GM21619 (cell line): ENCODE data around the gene HERPUD1.
"Not testable (repeated sequence)": the region's sequence is repeated elsewhere in the genome, so short reads cannot be mapped to it uniquely, and the experiment has no call there.

ENCODE experiments used
- ATAC-seq: cut with Tn5 transposase; IDR thresholded peaks from one replicate; pipeline ENCODE4 v1.9.1; 2021; ENCODE audit not compliant: unreplicated experiment

Gene HERPUD1

GRCh38 chr16:56953006-56953405, 21.1 kb downstream of the HERPUD1 start:
- no peak for ATAC-seq

- ATAC-seq, result no peak
Measured at GRCh38 chr16:56956076-56956475, 24.1 kb downstream of the HERPUD1 start.

GRCh38 chr16:56956756-56957155, 24.8 kb downstream of the HERPUD1 start:
- no peak for ATAC-seq

GRCh38 chr16:56960681-56961281, 28.8 kb downstream of the HERPUD1 start:
- ATAC-seq, result no peak

- ATAC-seq, result no peak
Measured at GRCh38 chr16:56961386-56961785, 29.4 kb downstream of the HERPUD1 start.

- ATAC-seq, result no peak
Measured at GRCh38 chr16:56961851-56962281, 29.9 kb downstream of the HERPUD1 start, which contains the start of gene CETP. TSS of gene CETP (plus strand) at chr16:56961950. CDS start at chr16:56961980, 30 bp downstream.

GRCh38 chr16:56964243-56965148, 32.6 kb downstream of the HERPUD1 start:
- ATAC-seq, result peak; percentile 66

- no peak for ATAC-seq
Measured at GRCh38 chr16:56965149-56966092, 33.5 kb downstream of the HERPUD1 start.

- ATAC-seq, result no peak
Measured at GRCh38 chr16:56966093-56966475, 34.1 kb downstream of the HERPUD1 start.

- no peak for ATAC-seq
Measured at GRCh38 chr16:56967733-56968132, 35.8 kb downstream of the HERPUD1 start.

GRCh38 chr16:56969769-56970168, 37.8 kb downstream of the HERPUD1 start:
- ATAC-seq, result no peak

GRCh38 chr16:56970934-56971767, 39.2 kb downstream of the HERPUD1 start:
- ATAC-seq, result peak; percentile 87

- no peak for ATAC-seq
Measured at GRCh38 chr16:56971768-56972043, 39.8 kb downstream of the HERPUD1 start.

GRCh38 chr16:56972403-56973293, 40.7 kb downstream of the HERPUD1 start:
- ATAC-seq, result no peak

GRCh38 chr16:56973294-56973689, 41.4 kb downstream of the HERPUD1 start:
- ATAC-seq, result no peak

GRCh38 chr16:56973899-56974298, 42.0 kb downstream of the HERPUD1 start:
- not testable (repeated sequence) for ATAC-seq

GRCh38 chr16:56974549-56975300, 42.8 kb downstream of the HERPUD1 start:
- ATAC-seq, result no peak

GRCh38 chr16:56975714-56976113, 43.8 kb downstream of the HERPUD1 start:
- ATAC-seq, result no peak

GRCh38 chr16:56977216-56977615, 45.3 kb downstream of the HERPUD1 start:
- ATAC-seq, result no peak
